ENCODE data around the gene DLG4.

The DLG4 gene

DNA sequence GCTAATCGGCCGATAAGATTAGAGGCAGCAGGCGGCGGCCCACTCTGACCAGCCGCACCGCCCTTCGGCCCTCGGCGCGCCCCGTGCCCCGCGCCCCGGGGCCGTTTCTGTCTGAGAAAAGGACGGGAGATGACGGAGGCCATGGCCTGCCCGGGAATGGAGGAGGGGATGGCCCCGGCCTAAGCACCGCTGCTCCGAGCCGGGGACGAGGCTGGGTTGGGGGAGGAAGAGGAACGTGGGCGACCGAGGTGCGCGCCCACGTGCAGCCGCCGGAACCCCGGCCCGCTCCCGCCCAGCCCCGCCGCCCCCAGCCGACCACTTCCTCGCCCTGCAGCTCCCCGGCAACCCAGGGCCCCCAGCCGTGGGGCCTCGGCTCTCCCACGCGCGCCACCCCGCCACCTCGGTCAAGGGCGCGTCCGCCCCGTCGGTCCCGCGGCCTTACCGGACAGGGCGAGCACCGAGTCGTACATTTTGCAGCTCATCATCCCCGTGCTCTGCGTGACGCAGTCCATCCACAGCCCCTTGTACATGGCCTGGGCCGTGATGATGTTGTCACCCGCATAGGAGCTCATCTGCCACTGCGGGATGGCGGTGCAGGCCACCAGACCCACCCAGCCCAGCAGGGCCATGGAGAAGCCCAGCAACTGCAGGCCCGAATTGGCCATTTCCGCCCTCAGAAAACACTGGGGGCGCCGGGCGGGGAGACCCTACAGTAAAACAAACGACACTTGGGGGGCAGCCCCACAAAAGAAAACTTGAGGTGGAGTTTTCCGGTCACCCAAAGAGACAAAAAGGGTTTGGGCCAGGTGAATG lies 41.9 kb upstream of the DLG4 start:
- TF ChIP-seq, protein P1, sequence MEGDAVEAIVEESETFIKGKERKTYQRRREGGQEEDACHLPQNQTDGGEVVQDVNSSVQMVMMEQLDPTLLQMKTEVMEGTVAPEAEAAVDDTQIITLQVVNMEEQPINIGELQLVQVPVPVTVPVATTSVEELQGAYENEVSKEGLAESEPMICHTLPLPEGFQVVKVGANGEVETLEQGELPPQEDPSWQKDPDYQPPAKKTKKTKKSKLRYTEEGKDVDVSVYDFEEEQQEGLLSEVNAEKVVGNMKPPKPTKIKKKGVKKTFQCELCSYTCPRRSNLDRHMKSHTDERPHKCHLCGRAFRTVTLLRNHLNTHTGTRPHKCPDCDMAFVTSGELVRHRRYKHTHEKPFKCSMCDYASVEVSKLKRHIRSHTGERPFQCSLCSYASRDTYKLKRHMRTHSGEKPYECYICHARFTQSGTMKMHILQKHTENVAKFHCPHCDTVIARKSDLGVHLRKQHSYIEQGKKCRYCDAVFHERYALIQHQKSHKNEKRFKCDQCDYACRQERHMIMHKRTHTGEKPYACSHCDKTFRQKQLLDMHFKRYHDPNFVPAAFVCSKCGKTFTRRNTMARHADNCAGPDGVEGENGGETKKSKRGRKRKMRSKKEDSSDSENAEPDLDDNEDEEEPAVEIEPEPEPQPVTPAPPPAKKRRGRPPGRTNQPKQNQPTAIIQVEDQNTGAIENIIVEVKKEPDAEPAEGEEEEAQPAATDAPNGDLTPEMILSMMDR (IDR thresholded peaks at IDR 0.05; ENCODE audit: low read depth, low read length), result no peak
- peaks cover 5% of the 10 kb centered on the region; the same call in 1 of the 2 replicates for H3K27me3 ChIP-seq
- DNase-seq, result no peak
- no peaks in the 10 kb centered on the region for H3K36me3 ChIP-seq
- no peaks in the 10 kb centered on the region for H3K4me1 ChIP-seq
- H3K9me3 ChIP-seq, result no peaks in the 10 kb centered on the region
- H3K4me3 ChIP-seq (ENCODE audit: low read depth, low read length), result peak overlapping the region; percentile 46

DNA sequence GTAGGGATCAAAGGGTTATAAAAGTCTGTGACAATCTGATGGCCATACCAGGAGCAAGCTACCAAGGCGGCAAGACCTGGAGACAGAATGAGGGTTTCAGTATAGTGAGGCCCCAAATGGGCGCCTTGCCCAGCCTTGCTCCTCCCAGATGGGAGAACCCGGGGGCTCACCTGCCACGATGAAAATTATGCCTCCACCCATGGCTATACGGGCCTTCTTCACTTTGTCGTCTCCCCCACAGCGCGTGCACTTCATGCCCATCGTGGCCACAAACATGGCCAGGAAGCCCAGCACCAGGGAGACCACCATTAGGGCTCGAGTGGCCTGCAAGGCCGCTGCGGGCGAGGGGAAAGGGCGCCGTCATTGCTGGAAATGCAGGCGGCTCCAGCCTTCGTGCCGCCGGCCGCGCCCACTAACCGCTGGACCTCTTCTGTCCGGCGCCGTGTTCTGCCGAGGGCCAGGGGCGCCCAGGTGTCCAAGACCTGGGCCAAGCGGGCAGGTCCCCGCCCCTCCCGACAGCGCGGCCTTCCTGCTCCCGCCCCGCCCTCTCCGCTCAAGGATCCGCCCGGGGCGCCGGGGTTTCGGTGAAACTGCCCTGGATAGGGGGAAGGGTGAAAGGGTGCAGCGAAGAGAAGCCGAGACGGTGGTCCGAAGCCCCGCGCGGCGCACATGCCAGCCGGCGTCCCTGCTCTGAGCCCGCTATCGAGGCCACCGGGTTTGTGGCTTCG lies 41.2 kb upstream of the DLG4 start:
- Histone ChIP-seq H3K27me3 (peaks cover 5% of the 10 kb centered on the region; the same call in 1 of the 2 replicates), H3K4me1 (no peaks in the 10 kb centered on the region), H3K4me3 (ENCODE audit: low read depth, low read length) (peak overlapping the region; percentile 46), H3K36me3 (no peaks in the 10 kb centered on the region), H3K9me3 (no peaks in the 10 kb centered on the region)
- TF ChIP-seq, protein P1 (IDR thresholded peaks at IDR 0.05; ENCODE audit: low read depth, low read length), result no peak
- peak; percentile 22 for DNase-seq

DNA sequence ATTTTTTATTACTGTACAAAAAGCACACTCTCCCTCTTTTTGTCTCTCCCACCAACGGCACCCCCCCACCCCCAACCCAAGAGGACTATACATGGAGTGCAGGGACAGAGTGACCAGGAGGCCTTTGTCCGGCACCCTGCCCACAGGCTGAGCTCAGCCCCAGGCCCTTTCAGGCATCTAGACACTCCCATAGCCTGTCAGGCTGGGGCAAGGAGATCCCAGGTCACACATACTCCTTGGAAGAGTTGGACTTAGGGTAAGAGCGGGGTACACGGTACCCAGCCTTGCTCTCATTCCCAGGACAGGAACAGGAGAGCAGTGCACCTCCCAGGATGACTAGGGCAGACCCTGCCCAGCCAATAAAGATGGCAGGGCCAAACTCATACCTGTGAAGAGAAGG lies 40.5 kb upstream of the DLG4 start:
- TF ChIP-seq, protein P1 (IDR thresholded peaks at IDR 0.05; ENCODE audit: low read depth, low read length), result no peak
- DNase-seq, result no peak
- no peak overlapping the region for H3K4me3 ChIP-seq (ENCODE audit: low read depth, low read length)
- no peaks in the 10 kb centered on the region for H3K4me1 ChIP-seq
- peaks cover 5% of the 10 kb centered on the region; the same call in 1 of the 2 replicates for H3K27me3 ChIP-seq
- H3K36me3 ChIP-seq, result no peaks in the 10 kb centered on the region
- H3K9me3 ChIP-seq, result no peaks in the 10 kb centered on the region

DNA sequence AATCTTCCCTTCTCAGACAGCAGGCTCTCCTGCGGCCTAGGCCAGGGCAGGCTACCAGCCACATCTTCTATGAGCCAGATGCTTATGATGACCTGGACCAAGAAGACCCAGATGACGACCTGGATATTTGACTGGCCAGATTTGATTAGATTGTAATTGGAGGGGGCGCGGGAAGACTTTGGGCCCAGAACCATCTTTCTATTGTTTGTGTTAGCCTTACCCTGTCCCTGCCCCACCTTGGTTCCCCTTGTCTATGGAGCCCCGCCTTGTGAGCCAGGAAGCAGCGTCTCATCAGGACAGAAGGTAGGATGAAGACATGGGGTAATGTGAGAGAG lies 39.9 kb upstream of the DLG4 start:
- TF ChIP-seq, protein P1 (IDR thresholded peaks at IDR 0.05; ENCODE audit: low read depth, low read length), result no peak
- Histone ChIP-seq H3K36me3 (no peaks in the 10 kb centered on the region), H3K9me3 (no peaks in the 10 kb centered on the region), H3K4me1 (no peaks in the 10 kb centered on the region), H3K27me3 (peaks cover 5% of the 10 kb centered on the region; the same call in 1 of the 2 replicates), H3K4me3 (ENCODE audit: low read depth, low read length) (no peak overlapping the region)
- DNase-seq, result no peak

DNA sequence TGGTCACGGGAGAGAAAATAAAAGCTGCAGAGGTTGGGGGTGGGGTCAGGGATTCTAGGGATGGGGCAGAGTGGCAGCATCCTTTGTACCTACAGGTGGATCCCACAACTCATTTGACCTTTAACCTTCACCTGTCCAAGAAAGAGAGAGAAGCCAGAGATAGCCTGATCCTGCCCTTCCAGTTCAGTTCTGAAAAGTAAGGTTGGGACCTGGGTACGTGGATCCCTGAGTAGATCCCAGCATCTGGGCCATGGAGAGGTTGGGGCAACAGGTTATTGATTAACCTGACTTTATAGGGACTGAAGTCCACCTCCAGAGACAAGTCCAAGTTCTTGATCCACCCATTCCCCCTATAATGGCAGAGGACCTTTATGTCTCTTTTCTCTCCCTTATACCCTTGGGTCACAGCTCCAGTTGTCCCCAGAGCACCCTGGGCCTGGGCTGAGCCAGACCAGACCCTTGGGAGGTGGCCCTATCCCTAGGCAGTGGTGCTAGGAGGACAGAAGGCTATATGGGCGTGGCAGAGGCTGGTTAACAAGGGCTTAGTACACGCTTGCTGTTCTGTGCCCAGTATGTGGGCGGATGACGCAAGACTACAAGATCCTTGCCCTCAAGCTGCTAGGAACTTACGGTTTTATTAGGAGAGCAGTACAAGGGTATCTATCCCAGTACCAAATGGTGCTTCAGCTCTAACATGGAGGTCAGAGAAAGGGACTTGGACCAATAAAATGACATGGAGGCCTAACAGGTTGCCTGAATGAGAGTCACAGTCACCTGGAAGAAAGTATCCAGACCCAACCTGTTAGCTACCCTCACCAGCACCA lies 39.3 kb upstream of the DLG4 start:
- Histone ChIP-seq H3K36me3 (no peaks in the 10 kb centered on the region), H3K27me3 (peaks cover 5% of the 10 kb centered on the region; the same call in 1 of the 2 replicates), H3K4me1 (no peaks in the 10 kb centered on the region), H3K9me3 (no peaks in the 10 kb centered on the region), H3K4me3 (ENCODE audit: low read depth, low read length) (no peak overlapping the region)
- no peak for DNase-seq
- TF ChIP-seq, protein P1 (IDR thresholded peaks at IDR 0.05; ENCODE audit: low read depth, low read length), result no peak

Measured in BE2C (cell line).